GM20000 (cell line): ENCODE data around the gene RASSF4.

Source experiments
- DNase-seq: peaks from one replicate; pipeline ENCODE4 v3.0.0; 2012; ENCODE audit warnings: low spot score
- TF ChIP-seq, protein P1 (sequence below): IDR thresholded peaks from 2 replicates; pipeline ENCODE4 v1.5.1; 2012; ENCODE audit warnings: mild to moderate bottlenecking, control low read depth; ENCODE audit errors: extremely low read depth, missing control alignments

The RASSF4 gene

DNA sequence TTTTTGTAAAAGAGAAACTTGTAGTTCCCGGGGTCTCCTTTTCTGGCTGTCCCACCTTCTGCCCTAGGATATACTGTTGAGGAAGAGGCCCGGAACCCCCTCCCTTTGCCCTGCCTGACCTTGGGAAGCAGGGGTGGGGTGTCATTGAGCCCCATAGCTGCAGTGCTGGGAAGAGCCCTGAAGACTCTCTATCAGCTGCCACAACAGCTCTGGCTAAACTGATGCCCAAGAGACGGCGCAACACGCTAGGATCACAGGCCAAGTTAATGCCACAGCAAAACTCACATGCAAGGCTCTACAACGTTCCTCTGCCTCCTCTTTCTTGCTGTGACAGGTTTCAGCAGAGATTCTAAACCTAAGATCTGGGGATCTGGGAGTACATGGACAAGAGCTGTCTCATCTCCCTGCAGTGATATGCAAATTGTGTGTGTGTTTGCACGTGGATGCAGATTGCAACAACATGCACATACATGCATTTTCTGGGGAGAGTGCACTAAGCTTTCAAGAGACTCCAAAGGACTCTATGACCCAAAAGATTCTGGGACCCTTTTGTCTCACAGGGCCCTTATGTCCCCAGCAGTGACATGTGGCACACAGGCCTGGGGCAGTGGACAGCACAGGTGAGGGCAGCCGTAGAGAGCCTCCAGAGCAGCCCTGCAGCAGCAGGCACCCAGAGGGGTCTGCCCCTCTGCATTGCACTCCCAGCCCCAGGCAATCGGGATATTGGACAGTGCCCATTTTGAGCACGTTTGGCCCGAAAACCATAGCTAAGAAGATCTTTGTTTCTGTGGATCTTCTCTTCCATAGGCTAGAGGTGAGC is 2.5 kb downstream of the RASSF4 start:
- DNase-seq = no peak
- TF ChIP-seq, protein P1, sequence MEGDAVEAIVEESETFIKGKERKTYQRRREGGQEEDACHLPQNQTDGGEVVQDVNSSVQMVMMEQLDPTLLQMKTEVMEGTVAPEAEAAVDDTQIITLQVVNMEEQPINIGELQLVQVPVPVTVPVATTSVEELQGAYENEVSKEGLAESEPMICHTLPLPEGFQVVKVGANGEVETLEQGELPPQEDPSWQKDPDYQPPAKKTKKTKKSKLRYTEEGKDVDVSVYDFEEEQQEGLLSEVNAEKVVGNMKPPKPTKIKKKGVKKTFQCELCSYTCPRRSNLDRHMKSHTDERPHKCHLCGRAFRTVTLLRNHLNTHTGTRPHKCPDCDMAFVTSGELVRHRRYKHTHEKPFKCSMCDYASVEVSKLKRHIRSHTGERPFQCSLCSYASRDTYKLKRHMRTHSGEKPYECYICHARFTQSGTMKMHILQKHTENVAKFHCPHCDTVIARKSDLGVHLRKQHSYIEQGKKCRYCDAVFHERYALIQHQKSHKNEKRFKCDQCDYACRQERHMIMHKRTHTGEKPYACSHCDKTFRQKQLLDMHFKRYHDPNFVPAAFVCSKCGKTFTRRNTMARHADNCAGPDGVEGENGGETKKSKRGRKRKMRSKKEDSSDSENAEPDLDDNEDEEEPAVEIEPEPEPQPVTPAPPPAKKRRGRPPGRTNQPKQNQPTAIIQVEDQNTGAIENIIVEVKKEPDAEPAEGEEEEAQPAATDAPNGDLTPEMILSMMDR = no peak

DNA sequence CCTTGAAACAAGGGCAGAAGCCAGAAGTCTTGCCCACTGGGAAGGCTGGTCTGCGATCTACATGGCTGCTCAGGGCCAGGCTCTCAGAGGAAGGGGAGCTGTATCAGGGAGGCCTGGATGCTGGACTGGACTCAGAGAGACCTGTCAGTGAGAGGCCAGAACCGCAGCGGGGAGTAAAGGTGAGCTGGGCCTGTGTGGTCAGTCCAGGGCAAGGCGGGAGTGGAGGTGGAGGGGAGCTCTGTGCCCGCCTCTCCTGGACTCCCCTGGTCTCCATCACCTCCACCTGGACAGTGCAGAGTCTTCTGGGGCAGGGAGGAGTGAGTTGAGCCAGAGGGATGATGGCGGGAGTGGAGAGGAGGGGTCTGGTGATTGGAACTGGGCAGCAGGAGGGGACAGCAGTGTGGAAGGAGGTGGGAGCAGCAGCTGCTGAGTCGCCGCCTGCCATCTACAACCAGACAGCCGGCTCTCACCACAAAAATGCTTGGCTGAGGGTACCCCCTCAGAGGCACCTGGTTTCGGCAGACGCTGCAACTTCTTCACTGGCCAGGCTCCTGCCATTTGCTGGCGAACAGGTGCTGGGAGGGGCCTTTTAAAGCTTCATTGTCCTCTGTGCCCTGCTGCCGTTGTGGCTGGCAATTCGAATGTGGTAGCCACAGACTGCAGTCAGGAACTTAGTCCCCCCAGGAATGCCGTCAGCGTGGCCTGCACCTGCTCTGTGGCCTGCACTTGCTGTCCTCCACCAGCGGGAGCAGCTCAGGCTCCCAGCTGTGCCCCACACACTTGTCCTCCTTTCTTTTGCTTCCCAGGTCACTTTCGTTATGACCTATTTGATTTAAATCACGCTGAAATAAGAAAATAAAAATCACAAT is 3.5 kb downstream of the RASSF4 start:
- DNase-seq = no peak
- TF ChIP-seq, protein P1 = no peak

DNA sequence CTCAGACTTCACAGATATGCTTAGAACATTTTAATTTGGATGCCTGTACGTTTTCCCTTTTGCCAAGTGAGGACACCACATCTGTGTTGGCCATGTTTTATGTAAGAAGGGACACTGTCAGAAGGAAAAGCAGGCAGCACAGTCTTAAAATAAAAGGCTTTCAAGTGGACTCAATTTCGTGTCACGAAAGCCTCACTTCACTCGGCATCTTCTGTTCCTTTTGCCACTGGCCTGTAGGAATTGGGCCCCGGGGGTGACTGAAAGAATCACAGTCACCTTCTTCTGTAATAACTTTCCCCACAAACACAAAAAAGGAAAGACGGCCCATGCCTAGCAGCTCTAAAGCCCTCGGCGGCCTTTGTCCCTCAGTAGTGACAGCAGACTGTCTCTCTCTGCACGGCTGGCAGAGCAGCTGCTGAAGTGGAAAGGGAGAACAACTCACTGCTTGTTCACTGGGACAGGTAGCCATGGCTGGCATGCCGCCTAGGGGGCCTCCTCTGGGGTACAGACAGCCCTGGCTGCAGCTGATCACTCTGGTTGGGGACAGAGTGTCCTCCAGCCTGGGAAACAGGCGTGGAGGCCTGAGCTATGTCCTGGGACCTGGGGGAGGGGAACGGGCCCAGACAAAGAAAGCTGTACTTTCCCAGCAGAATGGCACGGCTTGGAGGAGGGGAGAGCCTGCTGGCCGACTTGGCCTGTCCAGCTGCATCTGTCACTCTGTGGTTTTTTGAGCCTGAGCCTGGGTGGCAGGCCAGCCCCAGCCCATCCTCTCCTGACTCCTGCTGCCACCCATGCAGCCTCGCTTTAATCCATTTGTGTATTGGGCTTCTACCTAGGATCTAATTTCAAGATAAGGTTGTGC is 4.4 kb downstream of the RASSF4 start:
- TF ChIP-seq, protein P1 = no peak
- DNase-seq = no peak

DNA sequence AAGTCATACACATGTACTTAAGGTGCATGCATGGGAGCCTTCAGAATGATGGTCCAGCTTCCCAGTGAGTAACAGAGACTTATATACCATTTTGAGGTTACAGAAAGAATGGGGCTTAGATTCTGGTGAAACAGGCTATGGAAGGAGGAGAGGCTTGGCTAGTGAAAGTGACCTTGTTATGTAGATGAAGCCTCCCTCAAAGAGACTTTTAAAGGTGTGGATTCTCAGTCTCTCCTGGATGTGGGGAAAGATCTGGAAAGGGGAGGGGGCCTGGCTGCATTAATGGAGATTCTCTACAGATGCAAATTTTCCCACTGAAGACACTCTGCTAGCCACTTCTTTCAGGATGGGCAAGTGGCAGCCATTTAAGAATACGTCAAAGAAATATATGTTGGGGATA is 5.5 kb downstream of the RASSF4 start:
- no peak for DNase-seq
- TF ChIP-seq, protein P1 = no peak

GRCh38 chr10:44965651-44966097 is 6.1 kb downstream of the RASSF4 start:
- TF ChIP-seq, protein P1 = no peak
- no peak for DNase-seq

DNA sequence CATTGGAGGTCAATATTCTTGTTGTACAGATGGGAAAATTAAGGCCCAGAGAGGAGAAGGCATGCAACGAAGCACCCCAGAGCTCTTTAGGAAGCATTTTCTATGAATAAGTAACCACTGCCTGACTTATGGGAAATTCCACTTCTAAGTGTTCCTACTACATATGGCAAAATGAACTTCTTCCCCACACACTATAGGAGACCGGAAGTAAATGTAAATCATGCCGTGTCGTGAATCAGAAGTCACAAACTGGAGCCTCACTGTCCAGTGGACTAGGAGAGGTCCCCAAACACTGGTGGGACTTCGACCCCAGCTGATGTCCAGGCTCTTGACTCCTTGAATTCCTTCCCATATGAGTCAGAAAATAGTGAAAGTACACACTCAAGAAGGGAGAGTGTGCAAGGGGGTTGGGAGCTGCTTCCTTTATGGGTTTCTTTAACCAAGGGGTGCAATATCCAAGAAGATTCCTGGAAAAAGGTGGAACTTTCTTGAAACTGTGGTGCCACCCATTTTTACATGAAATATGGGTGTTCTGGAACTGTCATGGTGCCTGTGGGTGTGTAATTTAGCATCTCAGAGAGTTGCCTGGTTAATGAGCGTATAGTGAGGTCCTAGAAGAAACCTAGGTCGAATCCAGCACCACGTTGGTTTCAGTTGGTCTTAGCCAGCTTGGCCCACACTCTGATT is 6.7 kb downstream of the RASSF4 start:
- DNase-seq = no peak
- TF ChIP-seq, protein P1 = no peak
